Left colon (tissue), 2 donors: ENCODE measurements around the gene CDK5. TPM values are rescaled to one million over a fixed set of nuclear protein-coding genes. Genes with fewer than 3 reads are reported as not detected.

ENCODE experiments used
- ATAC-seq: fragments of 200-7000 bp; cut with Tn5 transposase; one replicate; pipeline ENCODE4 v1.9.1; 2020; ENCODE audit warnings: mild to moderate bottlenecking, moderate library complexity
- DNase-seq, 2 donors: peaks; one replicate each; pipeline ENCODE4 v3.0.0-alpha.2; 2020
- intact Hi-C, 2 donors: fragments of 100-400 bp; cut with DNase I in 1 of 2; cut with micrococcal nuclease in 1 of 2; formaldehyde crosslinking; loops; one replicate each; pipeline versions ENCODE4 v1.11.2 to v1.14.0; 2022; cut with DNase I, micrococcal nuclease
- total RNA-seq, 2 donors: library from RNA; stranded (reverse); fragmentation: NEBNext Ultra II Directional; extraction: Animal tissue kit (Norgen Biotek cat#: 25700); gene quantifications; one replicate each; pipeline ENCODE4 v1.2.1, GENCODE V29; 2021
- donor health status: DM: no; HTN: no; CAD: no.
- donor health status: DM: yes; HTN: yes; CAD: no.

Gene CDK5
- total RNA-seq, 2 donors from 2014 or later = 12.8 to 15.1 TPM

GRCh38 chr7:151088019-151088855 lies 30.5 kb upstream of the CDK5 start:
- DNase-seq (no peak), ATAC-seq (no peak)
- intact Hi-C loops = no loop called here

GRCh38 chr7:151087245-151088018 lies 29.7 kb upstream of the CDK5 start:
- intact Hi-C loops = no loop called here
- ATAC-seq (peak; percentile 59), DNase-seq (peak; percentile 71 to 73)

- intact Hi-C loops = no loop called here
- ATAC-seq (no peak), DNase-seq (peak in 1 of 2 donors; percentile 48)
Observed at GRCh38 chr7:151086802-151087244, 29.1 kb upstream of the CDK5 start.

GRCh38 chr7:151085691-151086620 lies 28.3 kb upstream of the CDK5 start, which contains the start of gene AGAP3:
Gene AGAP3, plus strand, starts transcription at chr7:151086475. Its CDS starts 267 bp downstream, at chr7:151086742.
- ATAC-seq (peak; percentile 60), DNase-seq (peak; percentile 91)
- intact Hi-C loops = no loop called here

- ATAC-seq (no peak), DNase-seq (no peak)
- intact Hi-C loops = no loop called here
Observed at GRCh38 chr7:151085329-151085690, 27.6 kb upstream of the CDK5 start.

- ATAC-seq = no peak
- DNase-seq = no peak
- intact Hi-C loops = no loop called here
Observed at GRCh38 chr7:151083824-151084160, 26.1 kb upstream of the CDK5 start.

GRCh38 chr7:151083071-151083823 lies 25.6 kb upstream of the CDK5 start, which contains the start of gene TMUB1:
Gene TMUB1, minus strand, starts transcription at chr7:151083493. Its CDS starts 930 bp downstream, at chr7:151082563.
- intact Hi-C loops = no loop called here
- DNase-seq (peak; percentile 83 to 90), ATAC-seq (peak; percentile 29)

- DNase-seq = no peak
- intact Hi-C loops = no loop called here
- no peak for ATAC-seq
Observed at GRCh38 chr7:151082141-151083070, 24.7 kb upstream of the CDK5 start.

- ATAC-seq (peak; percentile 50), DNase-seq (peak; percentile 51 to 59)
- intact Hi-C loops = no loop called here
Observed at GRCh38 chr7:151081170-151082101, 23.7 kb upstream of the CDK5 start.

GRCh38 chr7:151080522-151081169 lies 22.9 kb upstream of the CDK5 start, which contains the start of gene FASTK:
Gene FASTK, minus strand, starts transcription at chr7:151080809. Its CDS starts 43 bp downstream, at chr7:151080766.
- DNase-seq (peak; percentile 91 to 93), ATAC-seq (peak; percentile 80)
- intact Hi-C loops = no loop called here

- intact Hi-C loops = no loop called here
- DNase-seq = peak; percentile 56 to 60
- ATAC-seq = peak; percentile 36
Observed at GRCh38 chr7:151080067-151080521, 22.4 kb upstream of the CDK5 start.

GRCh38 chr7:151079199-151079910 lies 21.7 kb upstream of the CDK5 start:
- intact Hi-C loops = no loop called here
- no peak for DNase-seq
- no peak for ATAC-seq

GRCh38 chr7:151078233-151079040 lies 20.7 kb upstream of the CDK5 start:
- intact Hi-C loops = no loop called here
- ATAC-seq (no peak), DNase-seq (no peak)

GRCh38 chr7:151077705-151078232 lies 20.1 kb upstream of the CDK5 start:
- ATAC-seq (peak; percentile 2), DNase-seq (no peak)
- intact Hi-C loops = no loop called here
